Renal cortex interstitium (tissue), 3 donors: ENCODE measurements around the gene ACTN3. TPM values are rescaled to one million over a fixed set of nuclear protein-coding genes. Genes with fewer than 3 reads are reported as not detected.

ENCODE experiments used
- polyA plus RNA-seq, 3 donors: library from polyadenylated mRNA; unstranded; fragments of 120-200 nt; gene quantifications; one replicate each; pipeline ENCODE4 v1.2.1, GENCODE V29; 2013; ENCODE audit not compliant: insufficient read length in 3 of 3

ACTN3 gene
- polyA plus RNA-seq, 3 donors, result 0.38 to 0.56 (median 0.49) TPM

Other genes starting within 250 kb of the ACTN3 start
- 10 to 100 TPM; 56.2 to 88.4 (median 60.0) TPM for gene CD248, start 229.9 kb upstream of the ACTN3 start, polyA plus RNA-seq
- 1 to 10 TPM; 1.9 to 3.6 (median 2.8) TPM for gene RIN1, start 210.5 kb upstream of the ACTN3 start, polyA plus RNA-seq
- gene BRMS1, start 201.8 kb upstream of the ACTN3 start, polyA plus RNA-seq, result 10 to 100 TPM; 27.0 to 35.4 (median 32.8) TPM
- 10 to 100 TPM; 47.9 to 56.7 (median 51.3) TPM for gene B4GAT1, start 199.3 kb upstream of the ACTN3 start, polyA plus RNA-seq
- gene SLC29A2, start 175.1 kb upstream of the ACTN3 start, polyA plus RNA-seq, result 10 to 100 TPM; 18.0 to 24.8 (median 22.0) TPM
- gene NPAS4, start 125.9 kb upstream of the ACTN3 start, polyA plus RNA-seq, result under 1 TPM; 0.09 to 0.50 (median 0.30) TPM
- 10 to 100 TPM; 68.5 to 82.4 (median 73.3) TPM for gene MRPL11, start 108.1 kb upstream of the ACTN3 start, polyA plus RNA-seq
- gene PELI3, start 80.0 kb upstream of the ACTN3 start, polyA plus RNA-seq, result 1 to 10 TPM; 4.1 to 6.3 (median 5.9) TPM
- gene DPP3, start 66.5 kb upstream of the ACTN3 start, polyA plus RNA-seq, result 10 to 100 TPM; 20.0 to 26.1 (median 23.6) TPM
- 10 to 100 TPM; 71.3 to 92.4 (median 71.7) TPM for gene BBS1, start 36.3 kb upstream of the ACTN3 start, polyA plus RNA-seq
- gene ZDHHC24, start 855 bp upstream of the ACTN3 start, polyA plus RNA-seq, result 10 to 100 TPM in 1 of 3 donors, 1 to 10 TPM in 2; 6.3 to 10.6 (median 9.2) TPM
- 100 to 1,000 TPM in 1 of 3 donors, 10 to 100 TPM in 2; 94.9 to 103 (median 98.6) TPM for gene CTSF, start 21.7 kb downstream of the ACTN3 start, polyA plus RNA-seq
- gene CCDC87, start 46.2 kb downstream of the ACTN3 start, polyA plus RNA-seq, result under 1 TPM; 0.23 to 0.35 (median 0.26) TPM
- 10 to 100 TPM; 37.4 to 75.3 (median 59.8) TPM for gene CCS, start 46.3 kb downstream of the ACTN3 start, polyA plus RNA-seq
- gene RBM14, start 69.7 kb downstream of the ACTN3 start, polyA plus RNA-seq, result 100 to 1,000 TPM in 1 of 3 donors, 10 to 100 TPM in 2; 73.3 to 104 (median 79.2) TPM
- 100 to 1,000 TPM; 227 to 261 (median 261) TPM for gene RBM4, start 91.8 kb downstream of the ACTN3 start, polyA plus RNA-seq
- gene RBM4B, start 131.0 kb downstream of the ACTN3 start, polyA plus RNA-seq, result 10 to 100 TPM; 68.3 to 74.4 (median 68.9) TPM
- 10 to 100 TPM; 41.8 to 56.0 (median 54.1) TPM for gene SPTBN2, start 182.3 kb downstream of the ACTN3 start, polyA plus RNA-seq